Progenitor cell of endocrine pancreas (in vitro differentiated cells): ENCODE data around the gene LPIN3. TPM values are rescaled to one million over a fixed set of nuclear protein-coding genes. Genes with fewer than 3 reads are reported as not detected.

ENCODE experiments used
- DNase-seq: peaks from one replicate; pipeline ENCODE4 v3.0.0; 2021; ENCODE audit warnings: low spot score; ENCODE audit not compliant: unreplicated experiment
- H3K27ac Mint-ChIP-seq: 2 replicates; pipeline ENCODE4 v1.8.0; 2021; ENCODE audit warnings: mild to moderate bottlenecking, moderate library complexity, mixed read lengths
- H3K27me3 Mint-ChIP-seq: 2 replicates; pipeline ENCODE4 v1.8.0; 2021; ENCODE audit warnings: mixed read lengths
- H3K36me3 Mint-ChIP-seq: 2 replicates; pipeline ENCODE4 v1.8.0; 2022; ENCODE audit warnings: mixed read lengths; ENCODE audit not compliant: insufficient read depth
- H3K4me1 Mint-ChIP-seq: 2 replicates; pipeline ENCODE4 v1.8.0; 2021; ENCODE audit warnings: low read depth, mixed read lengths
- H3K4me3 Mint-ChIP-seq: 2 replicates; pipeline ENCODE4 v1.8.0; 2021; ENCODE audit warnings: low read depth, mild to moderate bottlenecking, moderate library complexity, mixed read lengths
- H3K9me3 Mint-ChIP-seq: 2 replicates; pipeline ENCODE4 v1.8.0; 2021; ENCODE audit warnings: low read depth, mixed read lengths
- total RNA-seq: library from RNA; stranded (reverse); gene quantifications from 2 replicates; pipeline ENCODE4 v1.2.1, GENCODE V29; 2021
- TF ChIP-seq, protein P1 (sequence below): fragments of 200-600 bp; sonication (generic); IDR thresholded peaks from one replicate; pipeline ENCODE4 v1.5.0; 2021; ENCODE audit warnings: antibody characterized with exemption, mild to moderate bottlenecking; ENCODE audit not compliant: unreplicated experiment

The LPIN3 gene
- total RNA-seq, 1 donor from 2014 or later, result 18.4 TPM

GRCh38 chr20:41406896-41407444 is 66.3 kb downstream of the LPIN3 start:
- Mint-ChIP-seq H3K27me3 (no peaks in the 10 kb centered on the region), H3K4me1 (no peaks in the 10 kb centered on the region), H3K36me3 (peaks cover 22% of the 10 kb centered on the region), H3K9me3 (no peaks in the 10 kb centered on the region), H3K27ac (peak overlapping the region; percentile 84), H3K4me3 (no peak overlapping the region)
- DNase-seq, result no peak
- TF ChIP-seq, protein P1, sequence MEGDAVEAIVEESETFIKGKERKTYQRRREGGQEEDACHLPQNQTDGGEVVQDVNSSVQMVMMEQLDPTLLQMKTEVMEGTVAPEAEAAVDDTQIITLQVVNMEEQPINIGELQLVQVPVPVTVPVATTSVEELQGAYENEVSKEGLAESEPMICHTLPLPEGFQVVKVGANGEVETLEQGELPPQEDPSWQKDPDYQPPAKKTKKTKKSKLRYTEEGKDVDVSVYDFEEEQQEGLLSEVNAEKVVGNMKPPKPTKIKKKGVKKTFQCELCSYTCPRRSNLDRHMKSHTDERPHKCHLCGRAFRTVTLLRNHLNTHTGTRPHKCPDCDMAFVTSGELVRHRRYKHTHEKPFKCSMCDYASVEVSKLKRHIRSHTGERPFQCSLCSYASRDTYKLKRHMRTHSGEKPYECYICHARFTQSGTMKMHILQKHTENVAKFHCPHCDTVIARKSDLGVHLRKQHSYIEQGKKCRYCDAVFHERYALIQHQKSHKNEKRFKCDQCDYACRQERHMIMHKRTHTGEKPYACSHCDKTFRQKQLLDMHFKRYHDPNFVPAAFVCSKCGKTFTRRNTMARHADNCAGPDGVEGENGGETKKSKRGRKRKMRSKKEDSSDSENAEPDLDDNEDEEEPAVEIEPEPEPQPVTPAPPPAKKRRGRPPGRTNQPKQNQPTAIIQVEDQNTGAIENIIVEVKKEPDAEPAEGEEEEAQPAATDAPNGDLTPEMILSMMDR, result no peak

- no peak for DNase-seq
- no peaks in the 10 kb centered on the region for H3K27me3 Mint-ChIP-seq
- H3K9me3 Mint-ChIP-seq, result no peaks in the 10 kb centered on the region
- H3K4me1 Mint-ChIP-seq, result no peaks in the 10 kb centered on the region
- H3K27ac Mint-ChIP-seq, result no peak overlapping the region
- peaks cover 21% of the 10 kb centered on the region for H3K36me3 Mint-ChIP-seq
- H3K4me3 Mint-ChIP-seq, result no peak overlapping the region
- TF ChIP-seq, protein P1, result no peak
These were observed 67.0 kb downstream of the LPIN3 start for GRCh38 chr20:41407607-41408006.

- TF ChIP-seq, protein P1, result no peak
- DNase-seq, result no peak
- Mint-ChIP-seq H3K27ac (no peak overlapping the region), H3K4me3 (no peak overlapping the region), H3K4me1 (no peaks in the 10 kb centered on the region), H3K9me3 (no peaks in the 10 kb centered on the region), H3K36me3 (peaks cover 21% of the 10 kb centered on the region), H3K27me3 (no peaks in the 10 kb centered on the region)
These were observed 67.7 kb downstream of the LPIN3 start for GRCh38 chr20:41408156-41408794.

GRCh38 chr20:41408986-41409385 is 68.4 kb downstream of the LPIN3 start:
- Mint-ChIP-seq H3K27me3 (no peaks in the 10 kb centered on the region), H3K36me3 (peaks cover 24% of the 10 kb centered on the region), H3K9me3 (no peaks in the 10 kb centered on the region), H3K4me3 (no peak overlapping the region), H3K27ac (peak overlapping the region; percentile 39), H3K4me1 (no peaks in the 10 kb centered on the region)
- no peak for DNase-seq
- TF ChIP-seq, protein P1, result no peak

Other genes with a start within 250 kb of the LPIN3 start
- gene PLCG1, start 203.3 kb upstream of the LPIN3 start, total RNA-seq, result 391 and 395 TPM in 2 replicates
- 8.9 and 9.1 TPM in 2 replicates for gene ZHX3, start 23.1 kb upstream of the LPIN3 start, total RNA-seq
- gene EMILIN3, start 26.0 kb downstream of the LPIN3 start, total RNA-seq, result 0.96 and 1.3 TPM in 2 replicates